Measurements from ENCODE around the gene DMD. TPM values are rescaled to one million over a fixed set of nuclear protein-coding genes. Genes with fewer than 3 reads are reported as not detected.

DMD gene
- total RNA-seq, 2 donors from 2014 or later = 19.6 to 24.9 TPM

DNA sequence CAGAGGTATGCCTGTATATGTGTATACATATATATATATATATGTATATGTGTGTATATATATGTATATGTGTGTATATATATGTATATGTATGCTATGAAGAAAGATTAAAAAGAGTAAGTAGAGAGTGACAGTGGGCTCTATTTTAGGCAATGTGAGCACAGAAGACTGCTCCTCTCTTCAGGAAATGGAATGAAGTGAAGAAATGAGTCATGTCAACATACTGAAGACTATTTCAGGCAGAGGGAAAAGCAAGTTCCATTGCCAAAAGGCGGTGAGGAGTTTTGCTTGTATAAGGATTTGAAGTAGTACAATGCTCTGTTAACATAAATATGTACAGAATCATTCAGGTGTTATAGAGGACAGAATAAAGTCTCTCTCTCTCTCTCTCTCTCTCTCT, 1366.3 kb downstream of the DMD start:
- Mint-ChIP-seq H3K4me1 (peaks cover 5% of the 10 kb centered on the region), H3K9me3 (peaks cover 36% of the 10 kb centered on the region)
- no peaks in the 10 kb centered on the region for H3K27me3 ChIP-seq (ENCODE audit: control insufficient read depth, insufficient read depth, low read length, poor library complexity, severe bottlenecking)

DNA sequence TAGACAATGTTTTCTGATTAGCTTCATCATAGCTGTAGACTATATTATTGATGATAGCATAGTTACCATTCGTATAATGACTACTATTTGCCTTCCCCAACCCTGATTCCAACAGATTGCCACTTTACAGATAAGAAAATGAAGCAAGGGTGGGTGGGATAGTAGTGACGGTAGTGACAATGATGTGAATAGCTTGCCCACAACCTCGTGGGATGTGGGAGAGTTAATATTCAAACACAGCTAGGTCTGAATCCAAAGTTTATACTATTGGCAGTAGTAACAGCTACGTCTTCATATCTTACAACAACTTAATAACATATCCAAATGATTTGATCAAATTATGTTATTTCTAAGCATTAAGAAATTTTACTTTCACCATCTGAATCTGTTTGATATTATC, 1372.7 kb downstream of the DMD start:
- DNase-seq = no peak
- H3K27me3 Mint-ChIP-seq (ENCODE audit: insufficient read depth) = no peaks in the 10 kb centered on the region
- Histone ChIP-seq H3K4me1 (ENCODE audit: control insufficient read depth, insufficient read depth, low read length) (no peaks in the 10 kb centered on the region), H3K27ac (ENCODE audit: low read depth, low read length) (no peak overlapping the region), H3K9me3 (ENCODE audit: control insufficient read depth, low read length) (no peaks in the 10 kb centered on the region), H3K9ac (ENCODE audit: extremely low read depth, low read length, poor library complexity, severe bottlenecking) (no peak overlapping the region), H3K4me3 (ENCODE audit: low read length) (no peak overlapping the region), H3K36me3 (ENCODE audit: control insufficient read depth, insufficient read depth, low read length) (no peaks in the 10 kb centered on the region), H3K27me3 (ENCODE audit: control insufficient read depth, insufficient read depth, low read length, poor library complexity, severe bottlenecking) (no peaks in the 10 kb centered on the region)
- H3K4me1 Mint-ChIP-seq = no peaks in the 10 kb centered on the region
- WGBS, 2 experiments (ENCODE audit: insufficient coverage in 1 of 2, insufficient read length in 1 of 2) = no CpG with 5 or more reads among the region's 4 CpGs
- peaks cover 42% of the 10 kb centered on the region for H3K9me3 Mint-ChIP-seq
- no peak overlapping the region for H3K4me3 Mint-ChIP-seq
- TF ChIP-seq, protein P1, sequence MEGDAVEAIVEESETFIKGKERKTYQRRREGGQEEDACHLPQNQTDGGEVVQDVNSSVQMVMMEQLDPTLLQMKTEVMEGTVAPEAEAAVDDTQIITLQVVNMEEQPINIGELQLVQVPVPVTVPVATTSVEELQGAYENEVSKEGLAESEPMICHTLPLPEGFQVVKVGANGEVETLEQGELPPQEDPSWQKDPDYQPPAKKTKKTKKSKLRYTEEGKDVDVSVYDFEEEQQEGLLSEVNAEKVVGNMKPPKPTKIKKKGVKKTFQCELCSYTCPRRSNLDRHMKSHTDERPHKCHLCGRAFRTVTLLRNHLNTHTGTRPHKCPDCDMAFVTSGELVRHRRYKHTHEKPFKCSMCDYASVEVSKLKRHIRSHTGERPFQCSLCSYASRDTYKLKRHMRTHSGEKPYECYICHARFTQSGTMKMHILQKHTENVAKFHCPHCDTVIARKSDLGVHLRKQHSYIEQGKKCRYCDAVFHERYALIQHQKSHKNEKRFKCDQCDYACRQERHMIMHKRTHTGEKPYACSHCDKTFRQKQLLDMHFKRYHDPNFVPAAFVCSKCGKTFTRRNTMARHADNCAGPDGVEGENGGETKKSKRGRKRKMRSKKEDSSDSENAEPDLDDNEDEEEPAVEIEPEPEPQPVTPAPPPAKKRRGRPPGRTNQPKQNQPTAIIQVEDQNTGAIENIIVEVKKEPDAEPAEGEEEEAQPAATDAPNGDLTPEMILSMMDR (conservative IDR thresholded peaks at IDR 0.05) = no peak
- H3K36me3 Mint-ChIP-seq (ENCODE audit: low read depth) = no peaks in the 10 kb centered on the region
- no peak overlapping the region for H3K27ac Mint-ChIP-seq

More for the DNA sequence above, 1366.3 kb downstream of the DMD start:
- TF ChIP-seq, protein P1 (conservative IDR thresholded peaks at IDR 0.05) = no peak
- no peak overlapping the region for H3K9ac ChIP-seq (ENCODE audit: extremely low read depth, low read length, poor library complexity, severe bottlenecking)
- no peaks in the 10 kb centered on the region for H3K36me3 ChIP-seq (ENCODE audit: control insufficient read depth, insufficient read depth, low read length)
- no peaks in the 10 kb centered on the region for H3K9me3 ChIP-seq (ENCODE audit: control insufficient read depth, low read length)
- DNase-seq = no peak
- H3K4me1 ChIP-seq (ENCODE audit: control insufficient read depth, insufficient read depth, low read length) = no peaks in the 10 kb centered on the region
- H3K27ac Mint-ChIP-seq = no peak overlapping the region
- no CpG with 5 or more reads among the region's 1 CpG for WGBS, 2 experiments (ENCODE audit: insufficient coverage in 1 of 2, insufficient read length in 1 of 2)
- no peaks in the 10 kb centered on the region for H3K36me3 Mint-ChIP-seq (ENCODE audit: low read depth)
- no peak overlapping the region for H3K27ac ChIP-seq (ENCODE audit: low read depth, low read length)
- no peaks in the 10 kb centered on the region for H3K27me3 Mint-ChIP-seq (ENCODE audit: insufficient read depth)
- H3K4me3 Mint-ChIP-seq = no peak overlapping the region
- no peak overlapping the region for H3K4me3 ChIP-seq (ENCODE audit: low read length)

DNA sequence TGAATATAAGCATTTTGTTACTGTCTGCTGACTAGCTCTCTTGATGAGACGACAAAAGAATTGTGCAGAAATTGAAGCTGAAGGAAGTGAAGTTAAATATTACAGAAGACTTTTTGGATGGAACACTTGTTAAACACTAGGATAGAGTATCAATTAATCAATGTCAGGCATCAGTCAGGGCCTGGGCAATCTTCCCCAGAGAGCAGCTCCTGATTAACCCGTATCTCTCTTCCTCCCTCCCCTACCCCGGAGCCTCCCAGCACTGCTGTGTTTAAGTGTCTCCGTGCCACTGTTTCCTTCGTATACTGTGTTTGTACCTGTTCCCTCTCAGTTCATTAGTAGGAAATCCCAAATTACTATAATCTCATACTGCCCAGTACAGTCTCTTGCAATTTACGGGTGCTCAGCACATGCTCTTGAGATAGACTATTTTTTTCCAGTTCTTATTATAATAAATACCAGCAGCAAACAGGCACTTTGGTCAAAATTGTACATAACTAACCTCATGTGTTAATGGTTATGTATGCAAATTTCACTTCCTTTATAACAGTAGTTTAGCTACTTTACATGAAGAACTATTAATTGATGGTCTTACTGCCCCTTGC, 1373.8 kb downstream of the DMD start:
- 85 to 100% methylated on average over 1 to 6 of the region's 6 CpGs for WGBS, 2 experiments (ENCODE audit: insufficient coverage in 1 of 2, insufficient read length in 1 of 2)
- Histone ChIP-seq H3K4me3 (ENCODE audit: low read length) (no peak overlapping the region), H3K4me1 (ENCODE audit: control insufficient read depth, insufficient read depth, low read length) (no peaks in the 10 kb centered on the region), H3K27me3 (ENCODE audit: control insufficient read depth, insufficient read depth, low read length, poor library complexity, severe bottlenecking) (no peaks in the 10 kb centered on the region), H3K9ac (ENCODE audit: extremely low read depth, low read length, poor library complexity, severe bottlenecking) (no peak overlapping the region), H3K9me3 (ENCODE audit: control insufficient read depth, low read length) (no peaks in the 10 kb centered on the region), H3K27ac (ENCODE audit: low read depth, low read length) (no peak overlapping the region), H3K36me3 (ENCODE audit: control insufficient read depth, insufficient read depth, low read length) (no peaks in the 10 kb centered on the region)
- no peak overlapping the region for H3K4me3 Mint-ChIP-seq
- TF ChIP-seq, protein P1 (conservative IDR thresholded peaks at IDR 0.05) = no peak
- DNase-seq = no peak
- no peaks in the 10 kb centered on the region for H3K4me1 Mint-ChIP-seq
- no peaks in the 10 kb centered on the region for H3K36me3 Mint-ChIP-seq (ENCODE audit: low read depth)
- H3K9me3 Mint-ChIP-seq = peaks cover 36% of the 10 kb centered on the region
- no peak overlapping the region for H3K27ac Mint-ChIP-seq
- no peaks in the 10 kb centered on the region for H3K27me3 Mint-ChIP-seq (ENCODE audit: insufficient read depth)
